SK-N-SH (cell line): Measurements from ENCODE around the gene BCAT1. TPM values are rescaled to one million over a fixed set of nuclear protein-coding genes. Genes with fewer than 3 reads are reported as not detected.

ENCODE experiments used
- CTCF ChIA-PET: fragments of 300-600, 350-600 bp; formaldehyde crosslinking; extraction: SDS; loops from one replicate; lab custom pipeline; 2021; lab: Yijun Ruan, JAX
- POLR2A ChIA-PET: fragments of 350-600 bp; sonication (Branson Sonifier 250); formaldehyde crosslinking; extraction: SDS; loops from one replicate; lab custom pipeline; 2020; ENCODE audit warnings: antibody characterized with exemption, inconsistent platforms; lab: Yijun Ruan, JAX
- DNase-seq: peaks from one replicate; pipeline ENCODE4 v3.0.0; 2012
- H2AFZ ChIP-seq: fragments of 200-600 bp; sonication (generic); 2 replicates; pipeline ENCODE4 v1.8.1; 2016; ENCODE audit warnings: antibody characterized with exemption, mild to moderate bottlenecking, low read depth
- H3F3A ChIP-seq: fragments of 200-600 bp; sonication (generic); replicated peaks from 2 replicates; pipeline ENCODE3; 2016; ENCODE audit warnings: antibody characterized with exemption, mild to moderate bottlenecking; ENCODE audit not compliant: insufficient read depth
- H3K27ac ChIP-seq, 2 experiments: fragments of 200-500 bp in 1 of 2; fragments of 200-600 bp in 1 of 2; sonication (Bioruptor generic) in 1 of 2; sonication (generic), shearing (Covaris generic) in 1 of 2; 2 replicates each; pipeline versions ENCODE4 v1.5.1 to v1.6.1; 2014 to 2016; ENCODE audit warnings: low read depth in 2 of 2, inconsistent platforms in 1 of 2, low read length in 1 of 2, mild to moderate bottlenecking in 1 of 2, mixed read lengths in 1 of 2
- H3K27me3 ChIP-seq: fragments of 200-600 bp; sonication (generic), shearing (Covaris generic); 2 replicates; pipeline ENCODE4 v1.6.1; 2016; ENCODE audit warnings: mixed run types; ENCODE audit not compliant: insufficient read depth
- H3K36me3 ChIP-seq, 2 experiments: fragments of 200-500 bp in 1 of 2; fragments of 200-600 bp in 1 of 2; sonication (Bioruptor generic) in 1 of 2; sonication (generic) in 1 of 2; replicated peaks in 1 of 2; 2 replicates each; pipeline versions ENCODE3 to v1.5.1; 2014 to 2016; ENCODE audit warnings: low read length in 1 of 2, mild to moderate bottlenecking in 1 of 2; ENCODE audit not compliant: insufficient read depth in 2 of 2, control insufficient read depth in 1 of 2
- H3K4me1 ChIP-seq, 2 experiments: fragments of 200-500 bp in 1 of 2; fragments of 200-600 bp in 1 of 2; sonication (Bioruptor generic) in 1 of 2; sonication (generic), shearing (Covaris generic) in 1 of 2; 2 replicates each; pipeline versions ENCODE4 v1.5.1 to v1.6.1; 2014 to 2016; ENCODE audit warnings: low read depth in 1 of 2, low read length in 1 of 2, mixed run types in 1 of 2; ENCODE audit not compliant: insufficient read depth in 2 of 2, control insufficient read depth in 1 of 2
- H3K4me2 ChIP-seq: fragments of 200-600 bp; sonication (generic), shearing (Covaris generic); 2 replicates; pipeline ENCODE4 v1.6.1; 2017; ENCODE audit warnings: mixed run types
- H3K4me3 ChIP-seq, 2 experiments: fragments of 200-500 bp in 1 of 2; fragments of 200-600 bp in 1 of 2; sonication (Bioruptor generic) in 1 of 2; sonication (generic), shearing (Covaris generic) in 1 of 2; 2 replicates each; pipeline versions ENCODE4 v1.5.1 to v1.8.1; 2014 to 2016; ENCODE audit warnings: low read depth in 2 of 2, inconsistent platforms in 1 of 2, low read length in 1 of 2, mild to moderate bottlenecking in 1 of 2, mixed read lengths in 1 of 2, moderate library complexity in 1 of 2
- H3K79me2 ChIP-seq: fragments of 200-600 bp; sonication (generic); 2 replicates; pipeline ENCODE4 v1.8.1; 2017; ENCODE audit warnings: mild to moderate bottlenecking; ENCODE audit not compliant: insufficient read depth
- H3K9ac ChIP-seq: fragments of 200-600 bp; sonication (generic); 2 replicates; pipeline ENCODE4 v1.6.1; 2017; ENCODE audit warnings: mixed run types
- H3K9me2 ChIP-seq: fragments of 200-600 bp; sonication (generic); 2 replicates; pipeline ENCODE4 v1.6.1; 2017; ENCODE audit warnings: mixed run types
- H3K9me3 ChIP-seq: fragments of 200-600 bp; sonication (generic); 2 replicates; pipeline ENCODE4 v1.6.1; 2017; ENCODE audit warnings: mixed run types, mild to moderate bottlenecking, moderate library complexity
- H4K20me1 ChIP-seq: fragments of 200-600 bp; sonication (generic); 2 replicates; pipeline ENCODE4 v1.6.1; 2017; ENCODE audit warnings: mild to moderate bottlenecking, mixed run types; ENCODE audit not compliant: insufficient read depth
- CTCF ChIP-seq: fragments of 200-600 bp; sonication (generic); IDR thresholded peaks from 2 replicates; pipeline ENCODE4 v1.6.1; 2017; ENCODE audit warnings: antibody characterized with exemption, mild to moderate bottlenecking, moderate library complexity
- FOXJ3 ChIP-seq: sonication (generic); formaldehyde crosslinking; IDR thresholded peaks from 2 replicates; pipeline ENCODE4 v1.5.1; 2020; ENCODE audit warnings: mild to moderate bottlenecking, missing genetic modification reagents
- JUND ChIP-seq: IDR thresholded peaks from 2 replicates; pipeline ENCODE4 v1.4.0; 2012
- MXI1 ChIP-seq: IDR thresholded peaks from 2 replicates; pipeline ENCODE4 v1.6.1; 2012; ENCODE audit warnings: mild to moderate bottlenecking, low read depth, low read length, improper control_type of control experiment
- NRF1 ChIP-seq: IDR thresholded peaks from 2 replicates; pipeline ENCODE4 v1.6.1; 2012; ENCODE audit warnings: low read depth, mild to moderate bottlenecking, low read length
- RFX5 ChIP-seq: IDR thresholded peaks from 2 replicates; pipeline ENCODE4 v1.6.1; 2012; ENCODE audit warnings: mild to moderate bottlenecking, improper control_type of control experiment, low read length
- RXRA ChIP-seq: IDR thresholded peaks from 2 replicates; pipeline ENCODE4 v1.4.0; 2012; ENCODE audit warnings: low read depth, mild to moderate bottlenecking, borderline replicate concordance
- TAF1 ChIP-seq: IDR thresholded peaks from 2 replicates; pipeline ENCODE4 v1.6.1; 2012; ENCODE audit warnings: low read depth, mild to moderate bottlenecking, low read length, moderate library complexity, borderline replicate concordance
- USF1 ChIP-seq: IDR thresholded peaks from 2 replicates; pipeline ENCODE4 v1.4.0; 2012; ENCODE audit warnings: low read depth, borderline replicate concordance
- WGBS: methylation state at CpG from one replicate; pipeline ENCODE4 v1.1.6; 2017; ENCODE audit warnings: low lambda C conversion rate; 5-methylcytosine and 5-hydroxymethylcytosine counted together
- polyA plus RNA-seq, 3 experiments: library from polyadenylated mRNA; depleted of rRNA; stranded (reverse); fragments of >200 nt; gene quantifications; 2 replicates each; pipeline ENCODE4 v1.2.3, GENCODE V29; 2012
- TF ChIP-seq, protein P1 (sequence below): fragments of 150-350 bp; IDR thresholded peaks from 2 replicates; pipeline ENCODE4 v1.6.1; 2016; ENCODE audit warnings: mild to moderate bottlenecking, low read depth, low read length
- TF ChIP-seq, protein P2 (sequence below): IDR thresholded peaks from 2 replicates; pipeline ENCODE4 v1.6.1; 2012; ENCODE audit warnings: mild to moderate bottlenecking, low read depth, low read length, moderate library complexity
- TF ChIP-seq, protein P3 (sequence below): IDR thresholded peaks from 2 replicates; pipeline ENCODE4 v1.4.0; 2012; ENCODE audit warnings: low read depth

The BCAT1 gene
- polyA plus RNA-seq, 1 of the 3 experiments (the other 2 are of a cell fraction), result 7.7 TPM

DNA sequence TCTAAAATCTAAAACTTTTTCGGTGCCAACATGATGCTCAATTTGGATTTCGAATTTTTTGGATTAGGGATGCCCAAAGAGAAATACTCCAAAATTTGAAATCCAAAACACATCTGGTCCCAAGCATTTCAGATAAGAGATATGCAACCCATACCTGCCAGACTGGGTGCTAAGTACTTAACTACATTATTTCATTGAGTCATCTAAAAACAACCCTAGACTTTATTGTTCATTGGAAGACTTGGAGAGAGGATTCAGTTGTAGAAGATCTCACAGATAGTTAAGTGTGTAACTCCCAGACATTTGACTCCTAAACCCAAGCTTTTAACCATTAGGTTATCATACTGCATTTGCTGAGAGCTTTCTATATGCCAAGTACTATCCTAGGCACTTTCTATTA lies 102.2 kb downstream of the BCAT1 start:
- CTCF ChIA-PET, result interaction anchor here (0.6 kb wide), 1 partner anchor 285 kb away, joined by 3 read pairs; no protein-coding TSS in a partner anchor
- no peaks in the 10 kb centered on the region for H4K20me1 ChIP-seq
- no peaks in the 10 kb centered on the region for H3K9me3 ChIP-seq
- DNase-seq, result no peak
- no peak overlapping the region for H2AFZ ChIP-seq
- H3K27me3 ChIP-seq, result no peaks in the 10 kb centered on the region
- no peak overlapping the region for H3K4me3 ChIP-seq
- no peaks in the 10 kb centered on the region for H3K9me2 ChIP-seq
- peaks cover 0 to under 1% of the 10 kb centered on the region in 2 experiments; a peak in 1 of 4 replicates for H3K4me1 ChIP-seq
- H3K4me2 ChIP-seq, result no peak overlapping the region
- peaks cover 15% of the 10 kb centered on the region for H3F3A ChIP-seq
- H3K79me2 ChIP-seq, result peaks cover 18% of the 10 kb centered on the region; the same call in 1 of the 2 replicates
- H3K36me3 ChIP-seq, result peaks cover 23 to 35% of the 10 kb centered on the region in 2 experiments
- 84% methylated on average over 2 of the region's 2 CpGs for WGBS
- POLR2A ChIA-PET, result no interaction called here
- H3K9ac ChIP-seq, result no peak overlapping the region
- TF ChIP-seq CTCF (no peak), NRF1 (no peak), RFX5 (no peak), TAF1 (no peak), RXRA (no peak), MXI1 (no peak), JUND (no peak), USF1 (no peak), FOXJ3 (no peak)
- TF ChIP-seq, protein P1, sequence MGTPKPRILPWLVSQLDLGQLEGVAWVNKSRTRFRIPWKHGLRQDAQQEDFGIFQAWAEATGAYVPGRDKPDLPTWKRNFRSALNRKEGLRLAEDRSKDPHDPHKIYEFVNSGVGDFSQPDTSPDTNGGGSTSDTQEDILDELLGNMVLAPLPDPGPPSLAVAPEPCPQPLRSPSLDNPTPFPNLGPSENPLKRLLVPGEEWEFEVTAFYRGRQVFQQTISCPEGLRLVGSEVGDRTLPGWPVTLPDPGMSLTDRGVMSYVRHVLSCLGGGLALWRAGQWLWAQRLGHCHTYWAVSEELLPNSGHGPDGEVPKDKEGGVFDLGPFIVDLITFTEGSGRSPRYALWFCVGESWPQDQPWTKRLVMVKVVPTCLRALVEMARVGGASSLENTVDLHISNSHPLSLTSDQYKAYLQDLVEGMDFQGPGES, result no peak
- TF ChIP-seq, protein P2, sequence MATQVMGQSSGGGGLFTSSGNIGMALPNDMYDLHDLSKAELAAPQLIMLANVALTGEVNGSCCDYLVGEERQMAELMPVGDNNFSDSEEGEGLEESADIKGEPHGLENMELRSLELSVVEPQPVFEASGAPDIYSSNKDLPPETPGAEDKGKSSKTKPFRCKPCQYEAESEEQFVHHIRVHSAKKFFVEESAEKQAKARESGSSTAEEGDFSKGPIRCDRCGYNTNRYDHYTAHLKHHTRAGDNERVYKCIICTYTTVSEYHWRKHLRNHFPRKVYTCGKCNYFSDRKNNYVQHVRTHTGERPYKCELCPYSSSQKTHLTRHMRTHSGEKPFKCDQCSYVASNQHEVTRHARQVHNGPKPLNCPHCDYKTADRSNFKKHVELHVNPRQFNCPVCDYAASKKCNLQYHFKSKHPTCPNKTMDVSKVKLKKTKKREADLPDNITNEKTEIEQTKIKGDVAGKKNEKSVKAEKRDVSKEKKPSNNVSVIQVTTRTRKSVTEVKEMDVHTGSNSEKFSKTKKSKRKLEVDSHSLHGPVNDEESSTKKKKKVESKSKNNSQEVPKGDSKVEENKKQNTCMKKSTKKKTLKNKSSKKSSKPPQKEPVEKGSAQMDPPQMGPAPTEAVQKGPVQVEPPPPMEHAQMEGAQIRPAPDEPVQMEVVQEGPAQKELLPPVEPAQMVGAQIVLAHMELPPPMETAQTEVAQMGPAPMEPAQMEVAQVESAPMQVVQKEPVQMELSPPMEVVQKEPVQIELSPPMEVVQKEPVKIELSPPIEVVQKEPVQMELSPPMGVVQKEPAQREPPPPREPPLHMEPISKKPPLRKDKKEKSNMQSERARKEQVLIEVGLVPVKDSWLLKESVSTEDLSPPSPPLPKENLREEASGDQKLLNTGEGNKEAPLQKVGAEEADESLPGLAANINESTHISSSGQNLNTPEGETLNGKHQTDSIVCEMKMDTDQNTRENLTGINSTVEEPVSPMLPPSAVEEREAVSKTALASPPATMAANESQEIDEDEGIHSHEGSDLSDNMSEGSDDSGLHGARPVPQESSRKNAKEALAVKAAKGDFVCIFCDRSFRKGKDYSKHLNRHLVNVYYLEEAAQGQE, result no peak
- TF ChIP-seq, protein P3, sequence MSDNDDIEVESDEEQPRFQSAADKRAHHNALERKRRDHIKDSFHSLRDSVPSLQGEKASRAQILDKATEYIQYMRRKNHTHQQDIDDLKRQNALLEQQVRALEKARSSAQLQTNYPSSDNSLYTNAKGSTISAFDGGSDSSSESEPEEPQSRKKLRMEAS, result no peak
- H3K27ac ChIP-seq, result peak overlapping the region in 1 of 2 experiments; percentile 44; a peak in 2 of 4 replicates
